GM12878 (cell line): ENCODE data around the gene ANKRD50. TPM values are rescaled to one million over a fixed set of nuclear protein-coding genes. Genes with fewer than 3 reads are reported as not detected.

ENCODE experiments used
- ATAC-seq: fragments of 200-7000 bp; cut with Tn5 transposase; 3 replicates; pipeline ENCODE4 v1.9.1; 2020; ENCODE audit warnings: mild to moderate bottlenecking, moderate library complexity
- BruUV-seq: library from RNA; stranded (reverse); fragments of 400-500 nt; replicated peaks from 2 replicates; lab custom pipeline; 2021; lab: Mats Ljungman, UMichigan
- CTCF ChIA-PET: fragments of 300-600 bp; sonication (Branson Sonifier 250); formaldehyde crosslinking; extraction: SDS; loops from one replicate; lab custom pipeline; 2021; ENCODE audit warnings: inconsistent platforms; lab: Yijun Ruan, JAX
- POLR2A ChIA-PET: fragments of 350-600 bp; formaldehyde crosslinking; extraction: SDS; loops from one replicate; lab custom pipeline; 2021; ENCODE audit warnings: inconsistent platforms; lab: Charles Lee
- RAD21 ChIA-PET: fragments of 300-600 bp; sonication (Branson Sonifier 250); formaldehyde crosslinking; loops from one replicate; lab custom pipeline; 2023; ENCODE audit warnings: antibody characterized with exemption; ENCODE audit not compliant: unreplicated experiment; lab: Charles Lee
- SMC1A ChIA-PET: fragments of 300-600 bp; sonication (Branson Sonifier 250); formaldehyde crosslinking; loops from one replicate; lab custom pipeline; 2023; ENCODE audit not compliant: unreplicated experiment, uncharacterized antibody; lab: Charles Lee
- DNase-seq: peaks from one replicate; pipeline ENCODE4 v3.0.0-alpha.2; 2011; ENCODE audit warnings: low read depth, low spot score
- FAIRE-seq: peaks from 3 replicates; lab custom pipeline; 2011; peaks lifted over from hg19 to GRCh38; lab: Jason Lieb, UNC
- H2AFZ ChIP-seq: 2 replicates; pipeline ENCODE4 v1.6.0; 2011; ENCODE audit warnings: low read depth, low read length, control low read depth; ENCODE audit not compliant: control insufficient read depth
- H3K27ac ChIP-seq: 2 replicates; pipeline ENCODE4 v1.5.1; 2011; ENCODE audit warnings: control low read depth; ENCODE audit not compliant: control insufficient read depth, insufficient read depth
- H3K27me3 ChIP-seq, 2 experiments: replicated peaks in 1 of 2; 2 replicates each; pipeline versions ENCODE4 v1.6.0 to v1.6.1; 2011; ENCODE audit warnings: low read length in 1 of 2; ENCODE audit not compliant: control insufficient read depth in 2 of 2, insufficient read depth in 2 of 2
- H3K36me3 ChIP-seq, 2 experiments: 2 replicates each; pipeline ENCODE4 v1.5.1; 2011; ENCODE audit warnings: low read length in 1 of 2; ENCODE audit not compliant: control insufficient read depth in 2 of 2, insufficient read depth in 2 of 2
- H3K4me1 ChIP-seq: 2 replicates; pipeline ENCODE4 v1.6.1; 2011; ENCODE audit warnings: mild to moderate bottlenecking, low read length, moderate library complexity, mixed read lengths; ENCODE audit not compliant: control insufficient read depth, insufficient read depth
- H3K4me2 ChIP-seq: 2 replicates; pipeline ENCODE4 v1.6.0; 2011; ENCODE audit warnings: control low read depth; ENCODE audit not compliant: control insufficient read depth, insufficient read depth
- H3K4me3 ChIP-seq: fragments of 200-600 bp; sonication (generic); 2 replicates; pipeline ENCODE4 v1.5.1; 2016
- H3K79me2 ChIP-seq: 2 replicates; pipeline ENCODE4 v1.6.0; 2011; ENCODE audit warnings: low read length; ENCODE audit not compliant: control insufficient read depth, insufficient read depth
- H3K9ac ChIP-seq: 2 replicates; pipeline ENCODE4 v1.8.0; 2011; ENCODE audit warnings: low read length, control low read depth, mixed read lengths; ENCODE audit not compliant: control insufficient read depth, insufficient read depth
- H3K9me3 ChIP-seq: replicated peaks from 3 replicates; pipeline ENCODE4 v1.5.1; 2011; ENCODE audit warnings: mild to moderate bottlenecking, low read length; ENCODE audit not compliant: control insufficient read depth, insufficient read depth
- H4K20me1 ChIP-seq: 2 replicates; pipeline ENCODE4 v1.6.0; 2011; ENCODE audit not compliant: control insufficient read depth, insufficient read depth
- BCL11A ChIP-seq: IDR thresholded peaks from 2 replicates; pipeline ENCODE4 v1.6.1; 2011; ENCODE audit warnings: low read depth, low read length
- BHLHE40 ChIP-seq, 2 experiments: fragments of 450-650 bp in 1 of 2; IDR thresholded peaks; 2 replicates each; pipeline ENCODE4 v1.6.1; 2011 to 2017; ENCODE audit warnings: low read depth in 2 of 2, borderline replicate concordance in 1 of 2, improper control_type of control experiment in 1 of 2, low read length in 1 of 2, mild to moderate bottlenecking in 1 of 2
- CBX3 ChIP-seq: fragments of 200-600 bp; sonication (generic); IDR thresholded peaks from 2 replicates; pipeline ENCODE4 v1.6.1; 2016; ENCODE audit warnings: low read depth, borderline replicate concordance
- CEBPB ChIP-seq, 2 experiments: fragments of 150-350 bp in 1 of 2; IDR thresholded peaks; 2 replicates each; pipeline ENCODE4 v1.6.1; 2012 to 2014; ENCODE audit warnings: low read depth in 2 of 2, low read length in 2 of 2, borderline replicate concordance in 1 of 2, inconsistent platforms in 1 of 2
- EED ChIP-seq: sonication (generic); IDR thresholded peaks from 2 replicates; pipeline ENCODE4 v1.6.1; 2016; ENCODE audit warnings: antibody characterized with exemption, low read depth
- KLF5 ChIP-seq: fragments of 450-650 bp; IDR thresholded peaks from 2 replicates; pipeline ENCODE4 v1.6.1; 2014; ENCODE audit warnings: mild to moderate bottlenecking; ENCODE audit not compliant: partially characterized antibody
- LARP7 ChIP-seq: fragments of 450-650 bp; IDR thresholded peaks from 2 replicates; pipeline ENCODE4 v1.6.1; 2017; ENCODE audit warnings: mild to moderate bottlenecking
- PML ChIP-seq: IDR thresholded peaks from 2 replicates; pipeline ENCODE4 v1.6.1; 2012; ENCODE audit warnings: low read length, inconsistent platforms
- POLR2A ChIP-seq: IDR thresholded peaks from 2 replicates; pipeline ENCODE4 v1.6.1; 2011; ENCODE audit warnings: low read depth, mild to moderate bottlenecking, low read length
- SUPT20H ChIP-seq: IDR thresholded peaks from 2 replicates; pipeline ENCODE4 v1.6.1; 2011; ENCODE audit warnings: low read depth, mild to moderate bottlenecking, low read length, moderate library complexity, borderline replicate concordance; ENCODE audit not compliant: control insufficient read depth
- ZBED1 ChIP-seq: IDR thresholded peaks from 2 replicates; pipeline ENCODE4 v1.6.1; 2016; ENCODE audit warnings: borderline replicate concordance
- WGBS: methylation state at CpG from one replicate; pipeline ENCODE4 v1.1.6; 2016; ENCODE audit warnings: low lambda C conversion rate; ENCODE audit not compliant: insufficient replicate concordance, insufficient coverage; ENCODE audit errors: missing lambda C conversion rate; 5-methylcytosine and 5-hydroxymethylcytosine counted together
- in situ Hi-C: fragments of 300-500 bp; cut with MboI; formaldehyde crosslinking; loops from 9 replicates; pipeline ENCODE4 v1.14.3; 2018; ENCODE audit warnings: mixed read lengths
- intact Hi-C: fragments of 100-400 bp; cut with micrococcal nuclease; formaldehyde crosslinking; loops from one replicate; pipeline ENCODE4 v1.14.2; 2022; ENCODE audit not compliant: unreplicated experiment
- polyA plus RNA-seq, 11 experiments: library from polyadenylated mRNA; depleted of rRNA in 4 of 11; unstranded in 6 of 11; stranded (reverse) in 5 of 11; fragments of >200 nt; fragmentation: Nextera tagmentation in 4 of 11; fragmentation: Illumina TruSeq in 1 of 11; extraction: Ambion mirVana in 4 of 11; extraction: Trizol in 1 of 11; gene quantifications; 1 replicate in 1 of 11; 2 replicates in 10 of 11; pipeline versions ENCODE4 v1.2.1 to v1.2.3, GENCODE V29; 2011 to 2016; ENCODE audit warnings: inconsistent platforms in 2 of 11, missing spikeins in 2 of 11, low read depth in 1 of 11
- total RNA-seq, 4 experiments: library from RNA; depleted of rRNA in 3 of 4; stranded (reverse); fragments of >200 nt in 3 of 4; fragmentation: Illumina TruSeq in 1 of 4; extraction: Trizol in 1 of 4; gene quantifications; 2 replicates each; pipeline versions ENCODE4 v1.2.1 to v1.2.3, GENCODE V29; 2013 to 2021
- TF ChIP-seq, protein P1 (sequence below): fragments of 450-650 bp; IDR thresholded peaks from 2 replicates; pipeline ENCODE4 v1.6.1; 2018; ENCODE audit warnings: mild to moderate bottlenecking, low read depth, moderate library complexity; ENCODE audit not compliant: partially characterized antibody
- TF ChIP-seq, protein P2 (sequence below): IDR thresholded peaks from 2 replicates; pipeline ENCODE4 v1.6.1; 2011; ENCODE audit warnings: low read depth, mild to moderate bottlenecking, low read length, moderate library complexity, borderline replicate concordance; ENCODE audit errors: extremely low read depth

Gene ANKRD50
- total and polyA plus RNA-seq, 10 of the 15 experiments (the other 5 are each of a cell fraction or from before 2014, with no cell fraction given) = under 0.01 to 0.10 (median 0.03) TPM; not detected in 1

DNA sequence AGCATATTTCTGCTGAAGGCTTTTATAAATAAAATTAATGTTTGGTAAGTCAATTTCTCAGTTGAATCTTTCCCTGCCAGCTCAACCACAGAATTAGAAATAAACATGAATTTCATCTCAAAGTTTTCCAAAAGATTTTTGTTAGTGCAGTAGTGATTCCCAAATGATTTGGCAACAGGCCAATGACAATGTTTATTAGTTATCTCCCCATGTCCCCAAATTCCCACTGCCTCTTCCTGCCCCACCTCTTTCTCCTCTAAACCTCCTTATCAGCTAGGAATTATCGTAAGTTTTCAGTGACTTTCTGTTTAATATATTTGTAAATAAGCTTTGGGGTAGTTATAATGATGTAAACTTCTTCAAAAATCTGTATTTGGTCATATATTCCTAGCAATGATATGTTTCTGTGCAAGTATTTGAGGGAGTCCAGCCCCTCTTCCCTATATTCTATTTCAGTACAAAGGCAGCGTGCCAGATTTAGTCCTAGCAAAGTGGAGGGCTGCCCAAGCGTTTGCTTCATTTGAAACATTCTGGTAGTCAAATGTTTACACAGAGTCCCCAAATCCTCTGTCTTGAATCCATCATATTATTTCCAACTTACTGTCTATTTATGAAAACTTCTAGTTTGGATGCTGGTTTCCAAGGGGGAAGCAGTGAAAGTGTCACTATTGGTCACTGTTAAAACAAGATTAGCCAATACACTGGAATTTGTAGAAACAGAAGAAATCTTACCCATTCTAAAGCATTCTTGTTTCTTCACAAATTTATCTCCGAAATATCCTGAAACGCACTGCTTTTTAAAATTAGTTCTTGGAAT, 33.7 kb upstream of the ANKRD50 start (continued):
- no peak for TF ChIP-seq BHLHE40 (IDR thresholded peaks at IDR 0.05; ENCODE audit: borderline replicate concordance in 1 of 2, low read depth in 2 of 2, low read length in 1 of 2)
- TF ChIP-seq, all 136 proteins: peak for 0

DNA sequence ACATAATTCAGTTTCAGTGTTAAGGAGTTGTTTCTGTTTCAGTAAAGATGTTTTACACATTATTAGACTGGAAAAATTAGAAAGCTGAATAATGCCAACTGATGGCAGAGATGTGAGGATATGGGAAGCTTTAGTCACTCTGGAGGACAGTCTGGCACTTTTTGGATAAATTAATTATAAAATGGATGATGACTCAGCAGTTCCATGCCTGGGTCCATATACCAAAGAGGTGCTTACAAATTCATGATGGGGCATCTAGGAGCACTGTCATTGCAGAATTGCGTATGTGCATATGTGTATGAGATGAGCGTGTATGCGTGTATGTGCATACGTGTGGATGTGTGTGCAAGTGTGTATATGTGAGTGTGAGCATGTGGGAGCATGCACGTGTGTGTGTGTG, 31.2 kb upstream of the ANKRD50 start:
- Histone ChIP-seq H3K4me3 (no peak overlapping the region), H3K9ac (no peak overlapping the region), H3K9me3 (no peaks in the 10 kb centered on the region), H3K4me1 (no peaks in the 10 kb centered on the region), H3K36me3 (no peaks in the 10 kb centered on the region), H3K27ac (no peak overlapping the region), H4K20me1 (no peaks in the 10 kb centered on the region), H3K27me3 (no peaks in the 10 kb centered on the region), H3K79me2 (no peaks in the 10 kb centered on the region), H2AFZ (no peak overlapping the region), H3K4me2 (no peak overlapping the region)
- DNase-seq (no peak), ATAC-seq (no peak), FAIRE-seq (no peak)
- CTCF ChIA-PET = no interaction called here
- RAD21 ChIA-PET = no interaction called here
- in situ Hi-C loops (no loop called here), intact Hi-C loops (no loop called here)
- TF ChIP-seq, protein P1, sequence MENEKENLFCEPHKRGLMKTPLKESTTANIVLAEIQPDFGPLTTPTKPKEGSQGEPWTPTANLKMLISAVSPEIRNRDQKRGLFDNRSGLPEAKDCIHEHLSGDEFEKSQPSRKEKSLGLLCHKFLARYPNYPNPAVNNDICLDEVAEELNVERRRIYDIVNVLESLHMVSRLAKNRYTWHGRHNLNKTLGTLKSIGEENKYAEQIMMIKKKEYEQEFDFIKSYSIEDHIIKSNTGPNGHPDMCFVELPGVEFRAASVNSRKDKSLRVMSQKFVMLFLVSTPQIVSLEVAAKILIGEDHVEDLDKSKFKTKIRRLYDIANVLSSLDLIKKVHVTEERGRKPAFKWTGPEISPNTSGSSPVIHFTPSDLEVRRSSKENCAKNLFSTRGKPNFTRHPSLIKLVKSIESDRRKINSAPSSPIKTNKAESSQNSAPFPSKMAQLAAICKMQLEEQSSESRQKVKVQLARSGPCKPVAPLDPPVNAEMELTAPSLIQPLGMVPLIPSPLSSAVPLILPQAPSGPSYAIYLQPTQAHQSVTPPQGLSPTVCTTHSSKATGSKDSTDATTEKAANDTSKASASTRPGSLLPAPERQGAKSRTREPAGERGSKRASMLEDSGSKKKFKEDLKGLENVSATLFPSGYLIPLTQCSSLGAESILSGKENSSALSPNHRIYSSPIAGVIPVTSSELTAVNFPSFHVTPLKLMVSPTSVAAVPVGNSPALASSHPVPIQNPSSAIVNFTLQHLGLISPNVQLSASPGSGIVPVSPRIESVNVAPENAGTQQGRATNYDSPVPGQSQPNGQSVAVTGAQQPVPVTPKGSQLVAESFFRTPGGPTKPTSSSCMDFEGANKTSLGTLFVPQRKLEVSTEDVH = no peak
- TF ChIP-seq LARP7 (no peak), BCL11A (no peak), SUPT20H (no peak), KLF5 (no peak), POLR2A (no peak), CBX3 (no peak), EED (no peak), ZBED1 (no peak), PML (no peak), CEBPB (IDR thresholded peaks at IDR 0.05; ENCODE audit: borderline replicate concordance in 1 of 2, low read depth in 2 of 2, low read length in 2 of 2) (no peak)
- TF ChIP-seq, protein P2, sequence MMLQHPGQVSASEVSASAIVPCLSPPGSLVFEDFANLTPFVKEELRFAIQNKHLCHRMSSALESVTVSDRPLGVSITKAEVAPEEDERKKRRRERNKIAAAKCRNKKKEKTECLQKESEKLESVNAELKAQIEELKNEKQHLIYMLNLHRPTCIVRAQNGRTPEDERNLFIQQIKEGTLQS = no peak
- 67% methylated on average over 5 of the region's 5 CpGs for WGBS
- SMC1A ChIA-PET = no interaction called here
- BruUV-seq = no TSS peak
- POLR2A ChIA-PET = no interaction called here
